Measurements from ENCODE around the gene TSPAN5. TPM values are rescaled to one million over a fixed set of nuclear protein-coding genes. Genes with fewer than 3 reads are reported as not detected.

The TSPAN5 gene
- total and polyA plus RNA-seq, 2 donors from 2014 or later = 6.8 to 13.8 TPM

DNA sequence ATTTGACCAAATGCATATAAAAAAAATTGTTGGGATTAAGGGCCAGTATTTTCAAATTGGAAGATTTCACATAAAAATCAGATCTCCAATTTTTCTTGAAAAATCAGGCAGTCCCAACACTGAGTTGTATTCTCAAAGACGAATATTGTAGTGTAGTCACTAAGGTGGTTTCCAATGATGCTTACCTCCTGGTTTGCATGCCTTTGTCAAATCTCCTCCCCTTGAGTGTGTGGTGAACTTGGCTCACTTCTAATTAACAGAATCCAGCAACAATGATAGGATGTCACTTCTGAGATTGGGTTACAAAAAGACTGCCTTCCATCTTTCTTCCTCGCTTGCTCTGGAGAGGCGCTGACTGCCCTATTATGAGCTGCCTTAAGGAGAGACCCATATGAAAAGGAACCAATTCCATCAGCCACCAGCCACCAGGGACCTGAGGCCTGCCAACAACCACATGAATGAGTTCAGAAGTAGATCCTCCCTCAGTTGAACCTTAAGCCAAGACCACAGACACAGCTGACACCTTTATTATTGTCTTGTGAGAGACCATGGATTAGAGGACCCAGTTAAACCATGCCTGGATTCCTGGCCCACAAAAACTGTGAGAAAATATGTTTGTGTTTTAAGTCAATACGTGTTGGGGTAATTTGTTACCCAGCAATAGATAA lies 31.2 kb upstream of the TSPAN5 start:
- H3K27ac ChIP-seq (ENCODE audit: low read depth in 2 of 2, low read length in 2 of 2) = no peak overlapping the region
- no peaks in the 10 kb centered on the region for H3K36me3 ChIP-seq (ENCODE audit: control insufficient read depth in 2 of 3, insufficient read depth in 3 of 3, low read length in 3 of 3)
- no peaks in the 10 kb centered on the region for H3K9me3 ChIP-seq (ENCODE audit: control insufficient read depth in 2 of 3, insufficient read depth in 1 of 3, low read length in 3 of 3)
- no peak overlapping the region for H3K4me3 ChIP-seq (ENCODE audit: low read length in 3 of 3)
- DNase-seq = no peak
- H3K4me1 ChIP-seq (ENCODE audit: control insufficient read depth in 2 of 3, insufficient read depth in 2 of 3, low read depth in 1 of 3, low read length in 3 of 3) = no peaks in the 10 kb centered on the region
- intact Hi-C loops (cut with DNase I) = no loop called here
- TF ChIP-seq, protein P1, sequence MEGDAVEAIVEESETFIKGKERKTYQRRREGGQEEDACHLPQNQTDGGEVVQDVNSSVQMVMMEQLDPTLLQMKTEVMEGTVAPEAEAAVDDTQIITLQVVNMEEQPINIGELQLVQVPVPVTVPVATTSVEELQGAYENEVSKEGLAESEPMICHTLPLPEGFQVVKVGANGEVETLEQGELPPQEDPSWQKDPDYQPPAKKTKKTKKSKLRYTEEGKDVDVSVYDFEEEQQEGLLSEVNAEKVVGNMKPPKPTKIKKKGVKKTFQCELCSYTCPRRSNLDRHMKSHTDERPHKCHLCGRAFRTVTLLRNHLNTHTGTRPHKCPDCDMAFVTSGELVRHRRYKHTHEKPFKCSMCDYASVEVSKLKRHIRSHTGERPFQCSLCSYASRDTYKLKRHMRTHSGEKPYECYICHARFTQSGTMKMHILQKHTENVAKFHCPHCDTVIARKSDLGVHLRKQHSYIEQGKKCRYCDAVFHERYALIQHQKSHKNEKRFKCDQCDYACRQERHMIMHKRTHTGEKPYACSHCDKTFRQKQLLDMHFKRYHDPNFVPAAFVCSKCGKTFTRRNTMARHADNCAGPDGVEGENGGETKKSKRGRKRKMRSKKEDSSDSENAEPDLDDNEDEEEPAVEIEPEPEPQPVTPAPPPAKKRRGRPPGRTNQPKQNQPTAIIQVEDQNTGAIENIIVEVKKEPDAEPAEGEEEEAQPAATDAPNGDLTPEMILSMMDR (IDR thresholded peaks at IDR 0.05; ENCODE audit: borderline replicate concordance, extremely low read depth, insufficient read depth) = no peak
- H3K27me3 ChIP-seq (ENCODE audit: control insufficient read depth, insufficient read depth, low read length) = no peaks in the 10 kb centered on the region
- FAIRE-seq = no peak
- H3K9ac ChIP-seq (ENCODE audit: low read length in 3 of 3) = no peak overlapping the region

DNA sequence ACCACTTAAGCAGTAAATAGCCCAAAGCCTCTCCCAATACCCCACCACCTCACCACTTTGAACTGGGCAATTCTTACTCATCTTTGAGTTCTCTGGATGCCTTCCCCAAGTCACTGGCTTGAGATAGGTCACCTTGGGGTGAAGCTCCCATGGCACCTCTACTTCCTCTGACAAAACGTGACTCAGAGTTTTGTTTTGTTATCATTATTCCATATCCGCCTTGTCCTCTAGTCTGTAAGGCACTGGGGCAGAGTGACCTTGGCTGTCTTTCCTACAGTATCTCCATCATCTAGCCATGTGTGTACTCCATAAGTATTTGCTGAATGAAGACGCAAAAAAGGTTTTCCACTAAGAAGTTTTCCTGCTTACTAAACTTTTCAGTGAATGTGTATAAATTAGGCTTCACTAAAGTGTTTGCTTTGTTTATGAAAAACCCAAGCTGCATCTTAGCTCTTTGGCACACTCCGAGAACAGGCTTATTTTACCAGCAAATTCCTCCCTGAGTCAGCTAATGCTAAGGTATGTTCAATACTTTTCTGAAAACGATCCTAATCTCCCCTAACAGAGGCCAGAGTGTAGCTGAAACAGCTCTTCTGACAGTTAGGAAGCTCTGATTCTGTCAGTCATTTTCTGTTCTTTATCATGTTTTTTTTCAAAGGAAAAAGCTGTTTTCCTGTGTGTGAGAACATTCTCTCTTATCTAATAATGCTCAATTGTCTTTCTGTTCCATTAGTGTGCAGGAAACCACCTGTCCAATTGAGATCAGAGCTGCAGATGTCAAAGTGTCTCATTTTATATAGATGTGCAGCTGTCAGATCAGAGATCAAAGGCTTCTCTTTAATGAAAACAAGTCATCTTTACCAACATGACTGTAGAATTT lies 30.2 kb upstream of the TSPAN5 start:
- intact Hi-C loops (cut with DNase I) = no loop called here
- no peak for FAIRE-seq
- H3K36me3 ChIP-seq (ENCODE audit: control insufficient read depth in 2 of 3, insufficient read depth in 3 of 3, low read length in 3 of 3) = no peaks in the 10 kb centered on the region
- TF ChIP-seq, protein P1 (IDR thresholded peaks at IDR 0.05; ENCODE audit: borderline replicate concordance, extremely low read depth, insufficient read depth) = no peak
- H3K9me3 ChIP-seq (ENCODE audit: control insufficient read depth in 2 of 3, insufficient read depth in 1 of 3, low read length in 3 of 3) = no peaks in the 10 kb centered on the region
- no peak for DNase-seq
- H3K9ac ChIP-seq (ENCODE audit: low read length in 3 of 3) = no peak overlapping the region
- H3K4me1 ChIP-seq (ENCODE audit: control insufficient read depth in 2 of 3, insufficient read depth in 2 of 3, low read depth in 1 of 3, low read length in 3 of 3) = no peaks in the 10 kb centered on the region
- no peak overlapping the region for H3K27ac ChIP-seq (ENCODE audit: low read depth in 2 of 2, low read length in 2 of 2)
- H3K4me3 ChIP-seq (ENCODE audit: low read length in 3 of 3) = no peak overlapping the region
- no peaks in the 10 kb centered on the region for H3K27me3 ChIP-seq (ENCODE audit: control insufficient read depth, insufficient read depth, low read length)

DNA sequence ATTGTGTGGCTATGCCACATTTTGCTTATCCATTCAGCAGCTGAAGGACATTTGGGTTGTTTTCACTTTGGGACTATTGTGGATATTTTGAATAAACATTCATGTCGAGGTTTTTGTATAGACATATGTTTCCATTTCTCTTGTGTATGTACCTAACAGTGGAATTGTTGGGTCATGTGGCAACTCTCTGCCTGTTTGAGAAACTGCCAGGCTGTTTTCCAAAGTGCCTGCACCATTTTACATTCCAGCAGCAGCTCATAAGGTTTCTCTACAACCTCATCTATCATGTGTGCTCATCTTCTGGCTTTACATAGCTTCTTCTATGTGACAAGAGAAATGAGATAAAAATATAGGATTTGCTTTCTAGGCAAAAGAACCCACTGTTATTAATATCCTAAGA lies 29.5 kb upstream of the TSPAN5 start:
- Histone ChIP-seq H3K27me3 (ENCODE audit: control insufficient read depth, insufficient read depth, low read length) (no peaks in the 10 kb centered on the region), H3K36me3 (ENCODE audit: control insufficient read depth in 2 of 3, insufficient read depth in 3 of 3, low read length in 3 of 3) (no peaks in the 10 kb centered on the region), H3K4me3 (ENCODE audit: low read length in 3 of 3) (no peak overlapping the region), H3K4me1 (ENCODE audit: control insufficient read depth in 2 of 3, insufficient read depth in 2 of 3, low read depth in 1 of 3, low read length in 3 of 3) (no peaks in the 10 kb centered on the region), H3K9me3 (ENCODE audit: control insufficient read depth in 2 of 3, insufficient read depth in 1 of 3, low read length in 3 of 3) (no peaks in the 10 kb centered on the region), H3K27ac (ENCODE audit: low read depth in 2 of 2, low read length in 2 of 2) (no peak overlapping the region), H3K9ac (ENCODE audit: low read length in 3 of 3) (no peak overlapping the region)
- intact Hi-C loops (cut with DNase I) = no loop called here
- TF ChIP-seq, protein P1 (IDR thresholded peaks at IDR 0.05; ENCODE audit: borderline replicate concordance, extremely low read depth, insufficient read depth) = no peak
- DNase-seq (no peak), FAIRE-seq (no peak)
